Hair follicular keratinocyte (primary cell): Measurements from ENCODE around the gene CPXCR1. TPM values are rescaled to one million over a fixed set of nuclear protein-coding genes. Genes with fewer than 3 reads are reported as not detected.

Experiments
- total RNA-seq: library from RNA; depleted of rRNA; stranded (reverse); fragments of >200 nt; gene quantifications from 2 replicates; pipeline ENCODE4 v1.2.3, GENCODE V29; 2015

The CPXCR1 gene
- not detected in 2 replicates for total RNA-seq

DNA sequence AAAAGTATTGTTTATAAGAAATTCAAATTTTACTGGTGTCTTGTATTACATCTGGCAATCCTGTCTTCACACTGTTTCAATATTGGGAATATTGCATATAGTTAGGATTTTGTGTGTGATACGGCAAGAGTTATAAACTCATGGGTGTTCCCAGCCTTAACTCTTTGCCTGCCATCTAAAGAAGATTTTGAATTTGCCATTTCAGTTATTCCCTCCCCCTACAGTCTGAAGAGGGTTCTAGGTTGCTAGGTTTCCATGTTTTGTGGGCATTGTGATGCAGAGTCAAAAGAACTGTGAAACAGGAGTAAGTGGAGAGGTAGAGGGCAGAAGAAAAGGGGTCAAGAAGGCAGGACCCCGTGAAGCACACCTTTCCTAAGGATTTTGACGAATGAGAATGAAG is at the start of gene CPXCR1:
CPXCR1 (plus strand) TSS at position 301 of the 400 bp plus-strand sequence. CDS start 6,190 bp downstream, outside the sequence.

